Pulmonary artery endothelial cell (primary cell): Measurements from ENCODE around the gene SYNC. TPM values are rescaled to one million over a fixed set of nuclear protein-coding genes. Genes with fewer than 3 reads are reported as not detected.
A peak's percentile ranks its signal among the peaks of the same experiment; 100 is the strongest.
"Not testable (repeated sequence)": the region's sequence is repeated elsewhere in the genome, so short reads cannot be mapped to it uniquely, and the experiment has no call there.

Source experiments
- DNase-seq: peaks from one replicate; pipeline ENCODE4 v3.0.0-alpha.2; 2011; ENCODE audit warnings: low read depth, low spot score
- total RNA-seq: library from RNA; depleted of rRNA; stranded (reverse); fragments of >200 nt; gene quantifications from 2 replicates; pipeline ENCODE4 v1.2.3, GENCODE V29; 2014

The SYNC gene
- total RNA-seq, 1 donor from 2014 or later, result 12.1 TPM

DNA sequence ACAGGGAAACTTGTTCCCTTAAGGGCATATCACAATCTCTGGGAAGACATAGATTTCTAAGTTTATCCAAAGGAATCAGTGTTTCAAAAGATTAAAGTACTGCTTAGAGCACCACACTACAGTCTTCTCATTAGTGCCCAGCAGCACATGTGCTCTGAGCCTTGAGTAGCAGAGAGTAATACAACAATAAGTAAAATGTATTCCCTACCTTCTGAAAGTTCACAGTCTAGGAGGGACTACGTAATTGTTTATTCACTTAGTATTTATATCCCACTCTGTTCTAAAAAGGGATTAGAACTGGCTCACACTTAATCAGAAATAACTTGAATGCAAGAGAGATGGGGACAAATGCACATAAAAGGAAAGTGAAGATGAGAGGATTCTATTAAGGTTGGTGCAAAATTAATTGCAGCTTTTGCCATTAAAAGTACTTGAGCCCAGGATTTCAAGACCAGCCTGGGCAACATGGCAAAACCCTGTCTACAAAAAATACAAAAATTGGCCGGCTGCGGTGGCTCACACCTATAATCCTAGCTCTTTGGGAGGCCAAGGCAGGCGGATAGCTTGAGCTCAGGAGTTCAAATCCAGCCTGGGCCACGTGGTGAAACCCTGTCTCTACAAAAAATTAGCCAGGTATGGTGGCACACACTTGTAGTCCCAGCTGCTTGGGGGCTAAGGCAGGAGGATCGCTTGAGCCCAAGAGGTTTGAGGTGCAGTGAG, 9.0 kb downstream of the SYNC start:
- no peak for DNase-seq

DNA sequence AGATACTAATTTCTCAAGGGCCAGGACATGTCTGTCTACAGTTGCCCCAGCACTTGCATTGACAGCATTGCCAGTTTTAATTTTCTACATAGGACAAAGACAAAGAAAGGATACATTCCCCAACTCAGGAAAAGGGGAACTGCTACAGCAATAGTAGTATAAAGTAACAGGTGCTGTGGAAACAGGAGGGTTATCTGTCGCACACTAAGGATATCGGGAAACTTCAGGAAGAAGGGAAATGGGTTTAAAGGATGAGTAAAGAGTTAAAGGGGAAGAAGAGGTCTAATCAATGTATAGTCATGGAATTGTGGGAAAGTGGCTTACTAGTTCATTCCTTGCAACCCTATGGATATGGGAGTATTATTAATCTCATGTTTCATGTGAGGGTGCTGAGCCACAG, 16.2 kb downstream of the SYNC start:
- no peak for DNase-seq

DNA sequence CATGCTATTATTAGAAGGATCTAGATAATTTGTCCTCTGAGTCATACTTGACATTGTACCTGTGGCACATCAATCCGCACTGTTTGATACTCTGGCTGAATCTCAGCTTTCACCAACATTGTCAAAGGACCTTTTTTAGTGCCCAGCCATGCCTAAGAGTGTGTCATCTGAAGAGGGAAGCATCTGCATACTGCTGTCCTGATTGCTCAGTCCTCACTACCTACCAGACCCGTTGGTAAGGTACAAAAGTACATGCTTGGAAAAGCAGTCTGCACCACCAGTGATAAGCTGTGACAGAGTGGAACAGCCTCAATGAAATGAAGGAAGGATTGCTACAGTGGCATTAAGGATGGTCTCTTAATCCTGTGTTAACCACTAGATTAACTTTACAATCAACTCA, 17.1 kb downstream of the SYNC start:
- DNase-seq, result no peak

DNA sequence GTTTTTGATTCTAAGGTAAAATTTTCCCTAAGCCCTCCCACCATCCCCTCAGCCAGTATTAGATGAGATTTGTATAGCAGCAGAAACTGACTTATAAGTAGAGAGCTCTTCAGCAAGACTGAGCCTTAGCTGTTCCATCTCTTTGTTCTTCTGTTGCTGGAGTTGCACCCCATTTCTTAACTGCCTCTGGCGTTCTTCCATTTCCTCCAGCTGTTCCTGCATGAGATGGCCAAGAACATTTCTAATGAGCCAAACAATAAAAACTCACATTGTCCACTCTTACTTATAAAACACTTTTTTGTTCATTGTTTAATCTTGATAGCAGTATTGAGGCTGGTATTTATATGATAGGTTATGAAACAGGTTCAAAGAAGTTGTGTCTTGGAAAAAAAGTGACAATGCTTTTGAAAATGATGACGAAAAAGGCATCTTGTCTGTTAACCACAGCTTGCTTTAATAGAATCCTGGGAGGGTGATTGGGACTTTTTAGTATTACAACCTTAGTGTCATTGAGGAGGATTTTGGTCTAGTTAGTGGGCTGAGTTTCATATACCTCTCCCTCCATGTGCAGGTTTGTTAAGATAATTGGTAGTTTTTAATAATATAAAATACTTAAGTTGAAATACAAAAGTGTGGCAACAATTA, 18.3 kb downstream of the SYNC start:
- DNase-seq, result peak; percentile 47

DNA sequence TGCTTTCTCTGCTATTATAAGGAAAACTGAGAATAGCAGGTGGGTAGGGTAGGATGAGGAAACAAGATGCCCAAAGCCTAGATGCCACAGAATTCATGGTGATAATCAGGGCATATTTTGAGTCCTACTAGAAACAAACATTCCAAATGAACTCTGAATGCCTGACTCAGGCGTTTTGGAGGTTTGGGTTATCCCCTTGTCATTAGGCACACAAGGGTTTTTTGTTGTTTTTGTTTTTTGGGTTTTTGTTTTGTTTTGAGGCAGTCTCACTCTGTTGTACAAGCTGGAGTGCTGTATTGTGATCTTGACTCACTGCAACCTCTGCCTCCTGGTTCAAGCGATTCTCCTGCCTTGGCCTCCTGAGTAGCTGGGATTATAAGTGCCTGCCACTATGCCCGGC, 19.2 kb downstream of the SYNC start:
- DNase-seq, result no peak

DNA sequence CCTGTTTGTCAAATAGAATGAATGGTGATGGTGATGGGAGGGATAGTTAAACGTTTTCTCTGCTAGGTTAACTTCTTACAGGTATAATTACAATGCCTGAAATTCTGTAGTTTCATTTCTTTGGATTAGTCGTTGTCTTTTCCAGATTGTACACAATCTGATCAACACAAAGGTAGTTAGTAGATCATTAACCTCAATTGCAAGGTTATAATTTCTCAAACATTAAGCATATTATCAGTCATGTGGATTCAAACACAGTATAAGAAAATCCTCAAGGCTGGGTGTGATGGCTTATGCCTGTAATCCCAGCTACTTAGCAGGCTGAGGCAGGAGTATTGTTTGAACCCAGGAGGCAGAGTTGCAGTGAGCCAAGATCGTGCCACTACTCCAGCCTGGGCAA, 20.6 kb downstream of the SYNC start:
- DNase-seq, result no peak

DNA sequence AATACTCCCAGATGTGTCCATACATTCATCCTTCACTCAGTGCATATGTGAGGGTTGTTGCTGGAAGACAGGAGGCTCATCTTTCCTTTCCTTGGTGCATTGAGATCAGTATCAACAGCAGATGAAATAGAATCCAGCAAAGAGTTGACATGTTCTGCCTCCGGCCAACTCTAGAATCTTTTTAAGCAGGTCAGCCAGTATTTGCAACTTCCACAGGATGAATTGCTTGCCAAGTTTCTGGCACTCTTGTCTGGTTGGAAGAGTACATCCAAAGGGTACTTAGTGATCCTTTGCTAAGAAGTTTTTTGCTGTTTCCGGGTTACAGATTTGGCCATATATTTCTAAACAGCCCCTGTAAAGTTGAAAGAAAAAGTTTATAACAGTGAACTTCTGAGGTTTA, 21.1 kb downstream of the SYNC start:
- DNase-seq, result no peak

DNA sequence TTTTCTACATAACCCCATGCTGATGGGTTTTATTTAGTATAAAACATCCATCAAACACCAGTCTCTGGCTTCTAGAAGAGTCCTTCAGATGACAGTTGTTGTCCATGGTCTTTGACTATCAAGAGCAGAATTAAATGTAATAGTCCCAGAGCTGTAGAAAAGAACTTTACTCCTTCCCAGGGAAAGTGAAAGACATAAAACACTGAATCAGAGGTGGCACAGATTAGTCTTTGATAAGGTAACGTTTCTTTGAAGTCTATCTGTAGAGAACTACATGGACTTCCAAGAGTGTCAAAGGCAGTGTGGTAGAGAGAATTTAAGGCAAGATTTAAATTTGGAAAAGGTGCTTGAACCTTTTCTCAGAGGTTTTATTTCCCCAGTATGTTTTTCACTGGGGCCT, 21.9 kb downstream of the SYNC start:
- DNase-seq, result no peak

DNA sequence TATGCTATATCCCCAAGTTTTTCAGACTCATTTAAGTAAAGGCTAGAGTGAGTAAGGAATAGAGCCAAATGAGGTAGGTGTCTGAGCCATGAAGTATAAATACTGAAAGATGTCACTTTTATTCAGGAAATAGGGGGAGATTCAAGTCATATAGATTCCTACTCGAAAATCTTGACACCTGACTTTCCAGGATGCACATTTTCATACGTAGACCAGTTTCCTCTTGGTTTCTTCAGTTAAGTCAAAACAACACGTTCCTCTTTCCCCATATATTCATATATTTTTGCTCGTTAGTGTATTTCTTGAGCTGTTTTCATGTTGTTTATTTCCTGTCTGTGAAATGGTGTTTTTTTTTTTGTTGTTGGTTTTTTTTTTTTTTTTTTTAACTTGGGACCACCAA, 22.6 kb downstream of the SYNC start:
- not testable (repeated sequence) for DNase-seq

DNA sequence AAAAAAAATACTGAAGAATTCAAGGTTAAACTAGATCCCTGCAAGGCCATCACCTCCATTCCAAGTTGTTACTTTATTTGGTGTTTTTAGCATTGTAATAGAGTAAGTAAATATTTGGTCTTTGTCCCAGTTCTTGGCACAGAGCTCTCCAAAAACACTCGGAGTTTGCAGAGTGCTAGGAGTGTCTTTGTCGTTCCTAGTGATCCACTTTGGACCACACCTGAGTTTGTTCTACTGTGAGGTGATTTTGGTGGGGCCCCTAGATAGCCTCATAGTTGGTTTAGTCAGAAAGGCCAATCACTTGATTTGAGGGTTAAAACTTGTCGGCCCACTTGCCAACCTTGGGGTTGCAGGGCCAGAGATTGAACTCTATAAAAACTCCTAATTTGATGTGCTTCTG, 25.6 kb downstream of the SYNC start:
- DNase-seq, result no peak

DNA sequence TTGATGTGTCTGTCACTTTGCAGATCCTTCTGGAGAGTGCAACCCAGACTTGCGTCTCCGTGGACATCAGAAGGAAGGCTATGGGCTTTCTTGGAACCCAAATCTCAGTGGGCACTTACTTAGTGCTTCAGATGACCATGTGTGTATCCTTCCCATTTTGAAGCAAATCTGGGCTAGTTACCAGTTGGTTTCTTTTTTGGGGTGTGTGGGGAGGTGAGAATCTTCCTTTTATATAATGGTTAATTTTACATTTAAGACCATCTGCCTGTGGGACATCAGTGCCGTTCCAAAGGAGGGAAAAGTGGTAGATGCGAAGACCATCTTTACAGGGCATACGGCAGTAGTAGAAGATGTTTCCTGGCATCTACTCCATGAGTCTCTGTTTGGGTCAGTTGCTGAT, 33.9 kb downstream of the SYNC start:
- DNase-seq, result not testable (repeated sequence)

DNA sequence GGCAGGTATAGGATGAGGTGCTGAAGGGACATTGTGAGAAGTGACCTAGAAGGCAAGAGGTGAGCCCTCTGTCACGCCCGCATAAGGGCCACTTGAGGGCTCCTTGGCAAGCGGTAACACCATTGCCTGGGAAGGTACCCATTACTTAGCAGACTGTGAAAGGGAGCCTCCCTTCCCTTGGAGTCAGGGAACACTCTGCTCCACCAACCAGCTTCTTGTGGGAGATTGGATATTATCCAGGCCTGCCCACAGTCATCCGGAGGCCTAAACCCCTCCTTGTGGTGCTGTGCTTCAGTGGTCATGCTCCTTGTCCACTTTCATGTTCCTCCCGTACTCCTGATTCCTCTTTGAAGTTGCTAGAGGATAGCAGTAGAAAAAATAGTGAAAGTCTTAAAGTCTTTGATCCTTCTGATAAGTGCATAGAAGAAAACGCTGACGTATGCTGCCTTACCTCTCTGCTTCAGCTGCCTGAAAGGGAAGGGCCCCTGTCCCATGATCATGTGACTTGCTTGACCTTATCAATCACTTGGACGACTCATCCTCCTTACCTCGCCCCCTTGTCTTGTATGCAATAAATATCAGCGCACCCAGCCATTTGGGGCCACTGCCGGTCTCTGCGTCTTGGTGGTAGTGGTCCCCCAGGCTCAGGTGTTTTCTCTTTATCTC, 35.5 kb downstream of the SYNC start:
- no peak for DNase-seq

DNA sequence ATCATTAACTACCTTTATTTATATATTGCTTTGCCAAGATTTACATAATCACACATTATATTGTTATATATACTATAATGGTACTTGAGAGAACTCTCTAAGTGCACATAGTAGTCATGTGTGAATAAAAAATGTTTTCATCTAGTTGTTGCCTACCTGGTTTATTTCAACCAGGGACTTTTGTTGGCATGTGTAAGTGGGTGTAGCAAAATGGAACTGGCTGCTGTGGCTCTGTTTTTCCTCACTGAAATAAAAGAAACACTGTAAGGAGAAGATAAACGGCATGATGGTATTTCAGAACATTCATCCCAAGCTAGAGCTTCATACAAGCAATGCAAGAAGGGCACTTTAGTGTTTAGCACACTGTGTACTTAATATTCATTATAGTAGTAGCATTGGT, 36.7 kb downstream of the SYNC start:
- no peak for DNase-seq

DNA sequence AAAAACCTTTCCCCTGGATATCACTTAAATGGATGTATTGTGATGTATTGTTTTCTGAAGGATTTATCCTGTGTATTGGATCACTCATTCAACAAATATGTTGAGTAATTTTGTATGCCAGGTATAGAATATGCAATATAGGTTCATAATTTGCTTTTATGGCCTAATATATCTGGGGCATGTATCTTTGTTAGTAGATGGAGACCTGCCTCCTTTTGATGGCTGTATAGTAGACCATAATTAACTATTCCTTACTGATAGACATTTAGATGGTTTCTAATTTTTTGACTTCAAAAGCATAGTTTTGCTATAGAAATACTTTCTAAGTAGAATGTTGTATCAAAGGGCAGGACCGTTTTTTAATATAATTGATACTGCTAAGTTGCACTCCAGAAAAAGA, 43.0 kb downstream of the SYNC start:
- DNase-seq, result no peak

DNA sequence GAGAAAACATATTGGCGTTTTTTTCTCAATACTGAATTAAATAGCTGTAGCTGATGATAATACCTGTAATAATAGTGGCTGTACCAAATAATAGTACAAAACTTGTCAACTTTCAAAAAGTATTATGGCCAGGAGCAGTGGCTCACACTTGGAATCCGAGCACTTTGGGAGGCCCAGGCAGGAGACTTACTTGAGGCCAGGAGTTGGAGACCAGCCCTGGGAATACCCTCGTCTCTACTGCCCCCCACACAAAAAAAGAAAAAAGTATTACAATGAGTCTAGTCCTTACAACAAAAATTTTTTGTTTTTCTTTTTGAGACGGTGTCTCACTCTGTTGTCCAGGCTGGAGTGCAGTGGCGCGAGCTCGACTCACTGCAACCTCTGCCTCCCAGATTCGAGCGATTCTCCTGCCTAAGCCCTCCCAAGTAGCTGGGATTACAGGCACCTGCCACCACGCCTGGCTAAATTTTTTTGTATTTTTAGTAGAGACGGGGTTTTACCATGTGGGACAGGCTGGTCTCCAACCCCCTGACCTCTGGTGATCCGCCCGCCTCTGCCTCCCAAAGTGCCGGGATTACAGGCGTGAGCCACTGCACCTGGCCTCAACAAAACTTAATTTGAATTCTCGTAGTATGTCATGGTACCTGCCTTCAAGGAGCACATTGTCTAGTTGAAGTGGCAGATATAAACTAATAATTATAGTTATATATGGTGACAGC, 50.2 kb downstream of the SYNC start:
- no peak for DNase-seq

DNA sequence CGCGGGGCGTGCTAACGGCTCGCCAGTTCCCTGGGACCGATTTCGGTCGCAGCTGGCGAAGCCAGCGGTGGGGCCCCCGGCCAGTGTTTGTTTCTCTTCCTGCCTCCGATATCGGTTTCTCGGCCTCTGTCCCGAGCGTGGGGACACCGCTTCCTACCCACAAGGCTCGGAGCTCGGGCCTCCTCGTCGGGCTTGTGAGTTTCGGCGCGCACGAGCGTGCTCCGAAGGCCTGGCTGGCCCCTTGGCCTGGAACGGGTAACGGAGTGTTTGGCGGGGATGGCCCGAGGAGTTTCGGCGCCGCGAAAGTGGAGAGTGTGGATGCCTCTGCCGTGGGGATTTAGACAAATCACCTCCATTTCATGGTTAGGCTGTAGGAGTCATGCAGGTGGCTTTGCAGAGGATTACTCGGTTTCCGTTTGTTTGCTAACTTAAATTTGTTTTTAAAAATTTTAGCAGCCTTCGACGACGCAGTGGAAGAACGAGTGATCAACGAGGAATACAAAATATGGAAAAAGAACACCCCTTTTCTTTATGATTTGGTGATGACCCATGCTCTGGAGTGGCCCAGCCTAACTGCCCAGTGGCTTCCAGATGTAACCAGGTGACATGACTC, 51.0 kb downstream of the SYNC start:
- DNase-seq, result no peak

DNA sequence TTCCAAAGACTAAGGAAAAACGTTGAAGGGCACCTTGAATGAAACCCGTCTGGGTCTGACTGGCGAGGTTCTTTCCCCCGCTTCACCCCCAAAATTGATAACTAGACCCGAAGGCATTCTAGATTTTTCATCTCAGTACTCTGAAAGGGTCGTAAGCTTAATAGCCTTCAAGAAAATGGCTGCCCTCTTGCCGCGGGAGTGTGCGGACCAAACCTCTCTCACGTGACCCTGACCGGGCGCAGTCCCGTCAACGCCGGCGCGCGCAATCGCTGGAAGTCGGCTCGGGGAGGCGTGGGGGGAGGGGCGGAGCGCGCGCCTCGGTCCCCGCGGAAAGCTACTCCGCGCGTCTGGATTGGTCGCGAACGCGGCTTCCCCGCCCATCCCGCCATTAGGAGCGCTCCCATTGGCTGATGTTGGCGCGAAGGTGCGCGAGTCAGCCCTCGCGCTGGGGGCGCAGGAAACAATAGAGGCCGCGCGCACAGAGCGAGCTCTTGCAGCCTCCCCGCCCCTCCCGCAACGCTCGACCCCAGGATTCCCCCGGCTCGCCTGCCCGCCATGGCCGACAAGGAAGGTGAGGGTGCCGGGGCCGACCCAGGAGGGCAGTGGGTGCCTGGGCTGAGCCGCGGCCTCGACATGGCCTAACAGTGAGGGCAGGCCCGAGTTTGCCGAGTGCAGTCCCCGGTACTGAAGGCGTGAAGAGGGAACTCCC, 51.7 kb downstream of the SYNC start, which contains the start of gene RBBP4:
RBBP4 (plus strand) TSS at position 457 of the 709 bp plus-strand sequence; CDS start at position 556, 99 bp downstream.
- peak; percentile 91 for DNase-seq

DNA sequence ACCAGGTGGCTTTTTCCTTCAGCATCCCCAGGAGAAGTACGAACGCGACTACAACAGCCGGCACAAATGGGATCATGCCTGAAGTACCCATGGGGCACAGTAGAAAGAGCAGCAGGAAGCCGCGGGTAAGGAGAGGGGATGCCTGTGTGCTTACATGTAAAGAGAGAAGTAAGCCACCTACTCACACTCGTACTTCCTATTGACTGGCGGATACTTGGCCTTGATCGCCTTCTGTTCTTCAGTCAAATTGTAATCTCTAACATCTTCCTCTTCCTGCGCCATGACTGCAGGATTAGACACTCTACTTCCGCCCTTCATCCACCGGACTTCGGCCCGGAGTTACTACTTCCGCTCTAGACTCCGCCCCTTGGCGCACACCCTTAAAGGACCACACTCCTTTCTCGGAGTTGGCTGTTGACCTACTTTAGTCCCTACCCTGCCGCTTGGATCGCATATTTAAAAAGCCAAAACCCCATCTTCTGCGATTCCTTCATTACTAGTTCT, 52.3 kb downstream of the SYNC start, which contains the start of gene ZBTB8OS:
ZBTB8OS (minus strand) TSS at position 303 of the 504 bp plus-strand sequence; CDS start at position 282, 21 bp downstream.
- peak; percentile 82 for DNase-seq

DNA sequence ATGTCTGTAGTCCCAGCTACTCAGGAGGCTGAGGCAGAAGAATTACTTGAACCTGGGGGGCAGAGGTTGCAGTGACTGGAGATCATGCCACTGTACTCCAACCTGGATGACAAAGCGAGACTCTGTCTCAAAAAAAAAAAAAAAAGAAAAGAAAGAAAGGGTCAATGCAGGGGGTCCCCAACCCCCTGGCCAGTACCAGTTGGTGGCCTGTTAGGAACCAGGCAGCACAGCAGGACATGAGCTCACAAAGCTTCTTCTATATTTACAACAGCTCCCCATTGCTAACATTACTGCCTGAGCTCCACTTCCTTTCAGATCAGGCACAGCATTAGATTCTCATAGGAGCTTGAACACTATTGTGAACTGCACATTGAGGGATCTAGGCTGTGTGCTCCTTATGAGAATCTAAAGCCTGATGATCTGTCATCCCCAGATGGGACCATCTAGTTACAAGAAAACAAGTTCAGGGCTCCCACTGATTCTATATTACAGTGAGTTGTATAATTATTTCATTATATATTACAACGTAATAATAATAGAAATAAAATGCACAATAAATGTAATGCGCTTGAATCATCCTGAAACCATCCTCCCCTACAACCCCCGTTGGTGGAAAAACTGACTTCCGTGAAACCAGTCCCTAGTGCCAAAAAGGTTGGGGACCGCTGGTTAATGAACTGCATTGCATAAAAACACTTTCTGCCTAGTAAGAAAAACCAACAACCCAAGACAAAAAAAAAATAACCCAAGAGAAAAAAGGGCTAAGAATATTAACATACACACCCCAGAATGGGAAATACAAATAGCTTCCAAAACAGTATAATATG, 55.0 kb downstream of the SYNC start:
- no peak for DNase-seq

DNA sequence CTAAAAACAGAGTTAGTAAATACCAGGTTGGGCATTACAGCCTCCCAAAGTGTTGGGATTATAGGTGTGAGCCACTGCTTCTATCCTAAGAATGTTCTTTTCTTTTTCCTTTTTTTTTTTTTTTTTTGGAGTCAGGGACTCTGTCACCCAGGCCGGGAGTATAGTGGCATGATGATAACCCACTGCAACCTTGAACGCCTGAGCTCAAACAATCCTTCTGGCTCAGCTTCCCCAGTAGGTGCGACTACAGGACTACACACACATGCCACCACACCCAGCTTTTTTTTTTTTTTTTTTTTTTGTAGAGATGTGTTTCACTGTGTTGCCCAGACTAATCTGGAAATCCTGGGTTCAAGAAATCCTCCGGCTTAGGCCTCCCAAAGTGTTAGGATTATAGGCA, 58.1 kb downstream of the SYNC start:
- DNase-seq, result no peak
